GM12878 (cell line): ENCODE results near the gene RELL2. TPM values are rescaled to one million over a fixed set of nuclear protein-coding genes. Genes with fewer than 3 reads are reported as not detected.

Experiments
- ATAC-seq: fragments of 200-7000 bp; cut with Tn5 transposase; 3 replicates; pipeline ENCODE4 v1.9.1; 2020; ENCODE audit warnings: mild to moderate bottlenecking, moderate library complexity
- BruUV-seq: library from RNA; stranded (reverse); fragments of 400-500 nt; replicated peaks from 2 replicates; lab custom pipeline; 2021; lab: Mats Ljungman, UMichigan
- CTCF ChIA-PET: fragments of 300-600 bp; sonication (Branson Sonifier 250); formaldehyde crosslinking; extraction: SDS; loops from one replicate; lab custom pipeline; 2021; ENCODE audit warnings: inconsistent platforms; lab: Yijun Ruan, JAX
- POLR2A ChIA-PET: fragments of 350-600 bp; formaldehyde crosslinking; extraction: SDS; loops from one replicate; lab custom pipeline; 2021; ENCODE audit warnings: inconsistent platforms; lab: Charles Lee
- RAD21 ChIA-PET: fragments of 300-600 bp; sonication (Branson Sonifier 250); formaldehyde crosslinking; loops from one replicate; lab custom pipeline; 2023; ENCODE audit warnings: antibody characterized with exemption; ENCODE audit not compliant: unreplicated experiment; lab: Charles Lee
- SMC1A ChIA-PET: fragments of 300-600 bp; sonication (Branson Sonifier 250); formaldehyde crosslinking; loops from one replicate; lab custom pipeline; 2023; ENCODE audit not compliant: unreplicated experiment, uncharacterized antibody; lab: Charles Lee
- DNase-seq: peaks from one replicate; pipeline ENCODE4 v3.0.0-alpha.2; 2011; ENCODE audit warnings: low read depth, low spot score
- FAIRE-seq: peaks from 3 replicates; lab custom pipeline; 2011; peaks lifted over from hg19 to GRCh38; lab: Jason Lieb, UNC
- H2AFZ ChIP-seq: 2 replicates; pipeline ENCODE4 v1.6.0; 2011; ENCODE audit warnings: low read depth, low read length, control low read depth; ENCODE audit not compliant: control insufficient read depth
- H3K27ac ChIP-seq: 2 replicates; pipeline ENCODE4 v1.5.1; 2011; ENCODE audit warnings: control low read depth; ENCODE audit not compliant: control insufficient read depth, insufficient read depth
- H3K27me3 ChIP-seq, 2 experiments: replicated peaks in 1 of 2; 2 replicates each; pipeline versions ENCODE4 v1.6.0 to v1.6.1; 2011; ENCODE audit warnings: low read length in 1 of 2; ENCODE audit not compliant: control insufficient read depth in 2 of 2, insufficient read depth in 2 of 2
- H3K36me3 ChIP-seq, 2 experiments: 2 replicates each; pipeline ENCODE4 v1.5.1; 2011; ENCODE audit warnings: low read length in 1 of 2; ENCODE audit not compliant: control insufficient read depth in 2 of 2, insufficient read depth in 2 of 2
- H3K4me1 ChIP-seq: 2 replicates; pipeline ENCODE4 v1.6.1; 2011; ENCODE audit warnings: mild to moderate bottlenecking, low read length, moderate library complexity, mixed read lengths; ENCODE audit not compliant: control insufficient read depth, insufficient read depth
- H3K4me2 ChIP-seq: 2 replicates; pipeline ENCODE4 v1.6.0; 2011; ENCODE audit warnings: control low read depth; ENCODE audit not compliant: control insufficient read depth, insufficient read depth
- H3K4me3 ChIP-seq: fragments of 200-600 bp; sonication (generic); 2 replicates; pipeline ENCODE4 v1.5.1; 2016
- H3K79me2 ChIP-seq: 2 replicates; pipeline ENCODE4 v1.6.0; 2011; ENCODE audit warnings: low read length; ENCODE audit not compliant: control insufficient read depth, insufficient read depth
- H3K9ac ChIP-seq: 2 replicates; pipeline ENCODE4 v1.8.0; 2011; ENCODE audit warnings: low read length, control low read depth, mixed read lengths; ENCODE audit not compliant: control insufficient read depth, insufficient read depth
- H3K9me3 ChIP-seq: replicated peaks from 3 replicates; pipeline ENCODE4 v1.5.1; 2011; ENCODE audit warnings: mild to moderate bottlenecking, low read length; ENCODE audit not compliant: control insufficient read depth, insufficient read depth
- H4K20me1 ChIP-seq: 2 replicates; pipeline ENCODE4 v1.6.0; 2011; ENCODE audit not compliant: control insufficient read depth, insufficient read depth
- CREM ChIP-seq: IDR thresholded peaks from 2 replicates; pipeline ENCODE4 v1.6.1; 2014; ENCODE audit warnings: antibody characterized with exemption, low read depth
- RCOR1 ChIP-seq: conservative IDR thresholded peaks from 2 replicates; pipeline ENCODE4 v1.6.1; 2012; ENCODE audit warnings: low read depth, low read length, improper control_type of control experiment
- SUPT20H ChIP-seq: IDR thresholded peaks from 2 replicates; pipeline ENCODE4 v1.6.1; 2011; ENCODE audit warnings: low read depth, mild to moderate bottlenecking, low read length, moderate library complexity, borderline replicate concordance; ENCODE audit not compliant: control insufficient read depth
- YY1 ChIP-seq: IDR thresholded peaks from 2 replicates; pipeline ENCODE4 v1.6.1; 2011; ENCODE audit warnings: low read depth, mild to moderate bottlenecking, low read length
- ZNF274 ChIP-seq: IDR thresholded peaks from one replicate; pipeline ENCODE4 v1.8.0; 2011; ENCODE audit not compliant: insufficient read length, insufficient read depth
- WGBS: methylation state at CpG from one replicate; pipeline ENCODE4 v1.1.6; 2016; ENCODE audit warnings: low lambda C conversion rate; ENCODE audit not compliant: insufficient replicate concordance, insufficient coverage; ENCODE audit errors: missing lambda C conversion rate; 5-methylcytosine and 5-hydroxymethylcytosine counted together
- in situ Hi-C: fragments of 300-500 bp; cut with MboI; formaldehyde crosslinking; loops from 9 replicates; pipeline ENCODE4 v1.14.3; 2018; ENCODE audit warnings: mixed read lengths
- intact Hi-C: fragments of 100-400 bp; cut with micrococcal nuclease; formaldehyde crosslinking; loops from one replicate; pipeline ENCODE4 v1.14.2; 2022; ENCODE audit not compliant: unreplicated experiment
- polyA plus RNA-seq, 11 experiments: library from polyadenylated mRNA; depleted of rRNA in 4 of 11; unstranded in 6 of 11; stranded (reverse) in 5 of 11; fragments of >200 nt; fragmentation: Nextera tagmentation in 4 of 11; fragmentation: Illumina TruSeq in 1 of 11; extraction: Ambion mirVana in 4 of 11; extraction: Trizol in 1 of 11; gene quantifications; 1 replicate in 1 of 11; 2 replicates in 10 of 11; pipeline versions ENCODE4 v1.2.1 to v1.2.3, GENCODE V29; 2011 to 2016; ENCODE audit warnings: inconsistent platforms in 2 of 11, missing spikeins in 2 of 11, low read depth in 1 of 11
- total RNA-seq, 4 experiments: library from RNA; depleted of rRNA in 3 of 4; stranded (reverse); fragments of >200 nt in 3 of 4; fragmentation: Illumina TruSeq in 1 of 4; extraction: Trizol in 1 of 4; gene quantifications; 2 replicates each; pipeline versions ENCODE4 v1.2.1 to v1.2.3, GENCODE V29; 2013 to 2021

RELL2 gene
- total and polyA plus RNA-seq, 10 of the 15 experiments (the other 5 are each of a cell fraction or from before 2014, with no cell fraction given) = 0.23 to 21.4 (median 7.1) TPM

GRCh38 chr5:141617682-141618029, 19.1 kb upstream of the RELL2 start:
- FAIRE-seq (no peak), ATAC-seq (no peak), DNase-seq (no peak)
- H3K4me1 ChIP-seq = peaks cover 5% of the 10 kb centered on the region
- 0% methylated on average over 9 of the region's 9 CpGs for WGBS
- POLR2A ChIA-PET = interaction anchor here (1.0 to 13.9 kb wide), 11 partner anchors 10 to 351 kb away, joined by 4 to 215 read pairs (median 11); partner anchors contain the start of genes FCHSD1, HDAC3, RELL2 and RNF14
- BruUV-seq = TSS peak; percentile 45
- H3K9ac ChIP-seq = peak overlapping the region; percentile 87
- intact Hi-C loops (loop anchor here (2.0 to 10.0 kb wide), 2 partner anchors 17 to 903 kb away; no protein-coding TSS in a partner anchor), in situ Hi-C loops (loop anchor here (25.0 kb wide), 2 partner anchors 1205 to 1580 kb away; partner anchors contain the start of genes ANKHD1 and NRG2)
- H3K9me3 ChIP-seq = no peaks in the 10 kb centered on the region
- peaks cover 55% of the 10 kb centered on the region for H3K79me2 ChIP-seq
- SMC1A ChIA-PET = interaction anchor here (1.2 to 14.0 kb wide), 9 partner anchors 12 to 306 kb away, joined by 3 to 245 read pairs (median 6); partner anchors contain the start of genes DELE1, FCHSD1, HDAC3 and RELL2
- H3K36me3 ChIP-seq = peaks cover 5 to 18% of the 10 kb centered on the region in 2 experiments
- no peaks in the 10 kb centered on the region for H3K27me3 ChIP-seq
- no peak overlapping the region; the same call in 1 of the 2 replicates for H2AFZ ChIP-seq
- H3K4me2 ChIP-seq = peak overlapping the region; percentile 91
- H3K27ac ChIP-seq = peak overlapping the region; percentile 84
- CTCF ChIA-PET = interaction anchor here (0.7 to 15.5 kb wide), 15 partner anchors 8 to 352 kb away, joined by 3 to 517 read pairs (median 5); partner anchors contain the start of genes FCHSD1, HDAC3, PCDHGA10 and RELL2
- H3K4me3 ChIP-seq = peak overlapping the region; percentile 89
- TF ChIP-seq SUPT20H (no peak), RCOR1 (no peak), ZNF274 (no peak), YY1 (no peak), CREM (no peak)
- TF ChIP-seq, all 136 proteins: peak for 0
- H4K20me1 ChIP-seq = no peaks in the 10 kb centered on the region
- RAD21 ChIA-PET = interaction anchor here (0.6 to 9.9 kb wide), 10 partner anchors 10 to 1123 kb away, joined by 3 to 299 read pairs (median 12); partner anchors contain the start of genes HDAC3, PCDHGA10 and RELL2
